T1000 (cell line): ENCODE data around the gene MSH2.
"Not testable (repeated sequence)": the region's sequence is repeated elsewhere in the genome, so short reads cannot be mapped to it uniquely, and the experiment has no call there.

ENCODE experiments used
- DNase-seq: peaks from one replicate; lab custom pipeline; 2025; ENCODE audit warnings: mixed read lengths; lab: John Stamatoyannopoulos, UW

MSH2 gene

DNA sequence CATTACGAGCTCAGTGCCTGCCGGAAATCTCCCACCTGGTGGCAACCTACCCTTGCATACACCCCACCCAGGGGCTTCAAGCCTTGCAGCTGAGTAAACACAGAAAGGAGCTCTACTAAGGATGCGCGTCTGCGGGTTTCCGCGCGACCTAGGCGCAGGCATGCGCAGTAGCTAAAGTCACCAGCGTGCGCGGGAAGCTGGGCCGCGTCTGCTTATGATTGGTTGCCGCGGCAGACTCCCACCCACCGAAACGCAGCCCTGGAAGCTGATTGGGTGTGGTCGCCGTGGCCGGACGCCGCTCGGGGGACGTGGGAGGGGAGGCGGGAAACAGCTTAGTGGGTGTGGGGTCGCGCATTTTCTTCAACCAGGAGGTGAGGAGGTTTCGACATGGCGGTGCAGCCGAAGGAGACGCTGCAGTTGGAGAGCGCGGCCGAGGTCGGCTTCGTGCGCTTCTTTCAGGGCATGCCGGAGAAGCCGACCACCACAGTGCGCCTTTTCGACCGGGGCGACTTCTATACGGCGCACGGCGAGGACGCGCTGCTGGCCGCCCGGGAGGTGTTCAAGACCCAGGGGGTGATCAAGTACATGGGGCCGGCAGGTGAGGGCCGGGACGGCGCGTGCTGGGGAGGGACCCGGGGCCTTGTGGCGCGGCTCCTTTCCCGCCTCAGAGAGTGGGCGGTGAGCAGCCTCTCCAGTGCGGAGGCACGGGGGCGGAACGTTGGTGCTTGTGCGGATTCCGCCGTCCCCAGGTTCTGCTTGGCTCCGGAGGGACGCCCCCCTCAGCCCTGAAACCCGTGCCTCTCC lies at the start of gene MSH2:
TSS of gene MSH2 (plus strand) at position 352 of the 804 bp plus-strand sequence. CDS start at position 388, 36 bp downstream.
- DNase-seq, result peak; percentile 80

- DNase-seq, result peak; percentile 13
Measured at GRCh38 chr2:47354013-47354847, 48.7 kb upstream of the MSH2 start.

- DNase-seq, result no peak
Measured at GRCh38 chr2:47354848-47355204, 48.1 kb upstream of the MSH2 start.

DNA sequence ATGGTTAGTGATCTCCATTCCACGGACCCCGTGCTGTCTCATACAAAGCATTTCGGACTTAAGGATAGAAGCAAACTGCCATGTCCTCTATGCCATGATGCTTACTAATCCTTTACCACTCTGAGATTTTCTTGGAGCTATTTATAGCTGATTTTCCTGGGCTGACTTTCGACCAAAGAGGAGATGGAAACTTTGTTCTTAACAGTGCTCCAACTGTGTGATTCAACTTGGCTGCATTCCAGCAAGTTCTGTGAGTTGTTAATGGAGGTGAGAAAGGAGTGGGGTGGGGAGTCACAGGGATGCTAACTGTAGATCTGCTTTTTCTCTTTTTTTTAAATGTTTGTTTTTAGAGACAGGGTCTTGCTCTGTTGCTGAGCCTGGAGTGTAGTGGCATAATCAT lies 45.5 kb upstream of the MSH2 start:
- DNase-seq, result no peak

- DNase-seq, result no peak
Measured at GRCh38 chr2:47359375-47359868, 43.5 kb upstream of the MSH2 start.

DNA sequence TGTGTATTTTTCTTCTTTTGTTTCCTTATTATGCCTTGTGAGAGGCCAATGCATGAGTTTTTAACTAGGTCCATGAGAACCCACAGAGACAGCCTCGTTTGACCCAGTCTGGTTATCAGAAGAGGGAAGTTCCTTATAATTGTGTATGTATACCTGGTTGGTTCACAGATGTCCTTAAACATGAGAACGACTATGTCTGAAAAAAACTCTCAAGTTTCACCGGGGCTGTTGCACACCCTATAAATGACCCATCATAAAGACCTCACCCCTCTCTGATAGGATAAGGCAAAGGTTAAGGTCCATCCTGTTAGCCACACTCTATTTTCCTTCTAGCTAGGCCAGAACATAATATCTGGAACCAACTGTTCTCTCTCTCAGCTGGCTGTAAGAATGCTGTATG lies 42.7 kb upstream of the MSH2 start:
- no peak for DNase-seq

- peak; percentile 15 for DNase-seq
Measured at GRCh38 chr2:47360927-47361326, 42.0 kb upstream of the MSH2 start.

DNA sequence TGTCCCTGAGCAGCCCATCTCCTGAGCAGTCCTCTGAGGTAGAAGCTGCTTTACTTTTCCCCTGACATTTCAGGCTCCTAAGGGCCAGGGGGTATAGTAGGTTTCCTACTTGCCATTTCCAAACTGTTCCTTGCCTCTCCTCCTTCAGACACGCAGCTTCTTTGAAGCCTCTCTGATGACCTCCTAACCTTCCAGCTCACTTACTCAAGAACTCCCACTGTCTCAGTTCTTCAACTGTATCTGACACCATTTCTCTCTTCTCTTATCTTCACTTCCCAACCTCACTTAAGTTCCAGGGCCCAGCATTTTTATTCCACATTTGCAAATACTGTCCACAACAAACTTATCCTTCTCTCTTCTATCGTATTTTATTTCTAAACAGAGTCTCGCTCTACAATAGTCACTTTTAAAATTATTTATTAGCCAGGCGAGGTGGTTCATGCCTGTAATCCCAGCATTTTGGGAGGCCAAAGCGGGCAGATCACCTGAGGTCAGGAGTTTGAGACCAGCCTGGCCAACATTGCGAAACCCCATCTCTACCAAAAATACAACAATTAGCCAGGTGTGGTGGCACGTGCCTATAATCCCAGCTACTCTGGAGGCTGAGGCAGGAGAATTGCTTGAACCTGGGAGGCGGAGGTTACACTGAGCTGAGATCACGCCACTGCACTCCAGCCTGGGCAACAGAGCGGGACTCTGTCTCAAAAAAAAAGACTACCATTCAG lies 41.3 kb upstream of the MSH2 start:
- DNase-seq, result not testable (repeated sequence)

GRCh38 chr2:47373747-47374146 lies 29.2 kb upstream of the MSH2 start:
- DNase-seq, result no peak

GRCh38 chr2:47375307-47375706 lies 27.6 kb upstream of the MSH2 start:
- no peak for DNase-seq

DNA sequence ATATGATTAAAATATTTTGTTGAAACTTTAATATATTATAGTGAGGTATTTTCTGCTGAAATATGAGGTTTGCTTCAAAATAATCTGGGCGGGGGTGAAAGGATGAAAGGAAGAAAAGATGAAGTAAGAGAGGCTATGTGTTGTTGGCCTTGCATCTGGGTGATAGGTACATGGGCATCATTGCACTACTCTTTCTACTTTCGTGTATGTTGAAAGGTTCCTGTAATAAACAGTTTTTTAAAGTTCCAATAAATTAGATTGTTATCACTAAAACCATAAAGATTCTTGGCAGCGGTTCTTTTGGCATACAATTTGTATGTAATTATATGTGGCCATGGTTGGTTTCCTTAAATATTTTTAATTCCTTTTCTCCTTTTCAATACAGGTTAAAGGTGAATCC lies 23.6 kb upstream of the MSH2 start:
- no peak for DNase-seq

GRCh38 chr2:47381408-47381807 lies 21.5 kb upstream of the MSH2 start:
- DNase-seq, result no peak

- DNase-seq, result no peak
Measured at GRCh38 chr2:47386551-47386950, 16.4 kb upstream of the MSH2 start.

- DNase-seq, result no peak
Measured at GRCh38 chr2:47388888-47389287, 14.1 kb upstream of the MSH2 start.

DNA sequence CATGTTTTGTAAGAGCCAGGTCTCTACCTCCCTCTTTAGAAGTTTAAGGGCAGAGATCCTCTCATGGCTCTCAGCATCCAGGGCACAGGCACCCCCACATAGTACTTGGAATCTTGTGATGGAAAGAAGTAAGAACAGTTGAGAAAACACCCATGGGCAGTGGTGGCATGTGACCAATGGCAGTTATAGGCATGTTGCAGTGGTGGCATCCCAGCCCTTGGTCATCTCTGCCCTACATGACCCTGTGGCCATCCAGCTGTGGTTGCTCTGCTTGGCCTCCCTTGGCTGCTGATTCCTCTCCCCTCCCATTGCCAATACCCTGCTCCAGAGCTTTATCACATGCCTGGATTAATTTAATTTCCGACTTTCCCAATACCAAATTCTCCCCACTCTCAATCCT lies 13.3 kb upstream of the MSH2 start:
- no peak for DNase-seq

- no peak for DNase-seq
Measured at GRCh38 chr2:47401789-47402554, 984 bp upstream of the MSH2 start.

- DNase-seq, result no peak
Measured at GRCh38 chr2:47402555-47402804, 476 bp upstream of the MSH2 start.

- no peak for DNase-seq
Measured at GRCh38 chr2:47403609-47404193, 745 bp downstream of the MSH2 start.

DNA sequence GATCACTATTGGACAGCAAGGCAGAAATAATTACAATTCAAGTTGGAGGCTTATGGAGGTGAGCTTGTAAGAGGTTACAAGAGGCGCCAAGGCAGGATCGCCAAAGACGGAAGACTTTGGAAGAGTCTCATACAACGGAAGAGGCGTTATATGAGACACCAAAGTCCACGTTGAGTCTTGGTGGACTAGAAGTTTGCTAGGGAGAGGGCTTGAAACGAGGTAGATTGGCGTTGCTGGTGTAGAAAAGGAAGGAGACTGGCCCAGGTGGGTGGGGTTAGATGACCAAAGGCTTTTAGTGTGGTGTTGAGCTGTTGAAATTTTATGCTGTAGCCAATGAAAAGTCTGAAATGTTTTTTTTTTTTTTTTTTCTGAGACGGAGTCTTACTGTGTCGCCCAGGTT lies 1.4 kb downstream of the MSH2 start:
- no peak for DNase-seq

DNA sequence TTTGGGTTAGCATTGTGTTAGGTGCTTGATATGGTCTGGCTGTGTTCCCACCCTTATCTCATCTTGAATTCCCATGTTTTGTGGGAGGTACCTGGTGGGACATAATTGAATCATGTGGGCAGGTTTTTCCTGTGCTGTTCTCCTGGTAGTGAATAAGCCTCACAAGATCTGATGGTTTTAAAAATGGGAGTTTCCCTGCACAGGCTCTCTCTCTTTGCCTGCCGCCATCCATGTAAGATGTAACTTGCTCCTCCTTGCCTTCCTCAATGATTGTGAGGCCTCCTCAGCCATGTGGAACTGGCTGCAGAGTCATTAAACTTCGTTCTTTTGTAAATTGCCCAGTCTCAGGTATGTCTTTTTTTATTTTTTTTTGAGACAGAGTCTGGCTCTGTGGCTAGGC lies 2.8 kb downstream of the MSH2 start:
- no peak for DNase-seq

- DNase-seq, result not testable (repeated sequence)
Measured at GRCh38 chr2:47406649-47407330, 3.8 kb downstream of the MSH2 start.
